ENCODE results near the gene PSME1. TPM values are rescaled to one million over a fixed set of nuclear protein-coding genes. Genes with fewer than 3 reads are reported as not detected.

PSME1 gene
- total and polyA plus RNA-seq, 2 of the 13 experiments (the other 11 are each of a cell fraction or from before 2014, with no cell fraction given) = 159 to 608 TPM

GRCh38 chr14:24095271-24096068 lies 40.5 kb upstream of the PSME1 start (continued):
- TF ChIP-seq GMEB1 (CRISPR knock-in tag; IDR thresholded peaks at IDR 0.05; ENCODE audit: borderline replicate concordance) = peak; percentile 81
- TF ChIP-seq DR1 (CRISPR knock-in tag; IDR thresholded peaks at IDR 0.05) = peak; percentile 79; the same call in 1 of the 2 replicates
- peak; percentile 76 for TF ChIP-seq ZNF44 (CRISPR knock-in tag; IDR thresholded peaks at IDR 0.05)
- peak; percentile 95 for TF ChIP-seq ZNF609 (CRISPR knock-in tag; IDR thresholded peaks at IDR 0.05; ENCODE audit: borderline replicate concordance)
- peak; percentile 94 for TF ChIP-seq ZC3H4 (CRISPR knock-in tag; IDR thresholded peaks at IDR 0.05; ENCODE audit: borderline replicate concordance)
- TF ChIP-seq FUBP1 (CRISPR knock-in tag; IDR thresholded peaks at IDR 0.05; ENCODE audit: borderline replicate concordance) = peak; percentile 56; the same call in 1 of the 2 replicates
- TF ChIP-seq TCF7 (IDR thresholded peaks at IDR 0.05; ENCODE audit: low read depth) = peak; percentile 30; the same call in 1 of the 2 replicates
- peak; percentile 96 for TF ChIP-seq ZNF710 (CRISPR knock-in tag; IDR thresholded peaks at IDR 0.05; ENCODE audit: borderline replicate concordance)
- TF ChIP-seq CEBPZ (IDR thresholded peaks at IDR 0.05; ENCODE audit: low read length) = no peak
- TF ChIP-seq EZH2 (conservative IDR thresholded peaks at IDR 0.05; ENCODE audit: low read depth, low read length) = no peak
- peak; percentile 94; the same call in 1 of the 2 replicates for TF ChIP-seq SMAD9 (CRISPR knock-in tag; IDR thresholded peaks at IDR 0.05)

Data from HepG2 (cell line).